Astrocyte (in vitro differentiated cells and primary cell): Measurements from ENCODE around the gene CCNF.

Experiments used
- CTCF ChIP-seq: IDR thresholded peaks from 2 replicates; pipeline ENCODE4 v1.5.1; 2011; ENCODE audit warnings: low read depth, mild to moderate bottlenecking, inconsistent platforms, low read length, moderate library complexity; ENCODE audit not compliant: insufficient read depth
- EZH2 ChIP-seq: IDR thresholded peaks from 2 replicates; pipeline ENCODE4 v1.6.1; 2012; ENCODE audit warnings: mild to moderate bottlenecking, low read length, inconsistent platforms; ENCODE audit not compliant: insufficient read depth

DNA sequence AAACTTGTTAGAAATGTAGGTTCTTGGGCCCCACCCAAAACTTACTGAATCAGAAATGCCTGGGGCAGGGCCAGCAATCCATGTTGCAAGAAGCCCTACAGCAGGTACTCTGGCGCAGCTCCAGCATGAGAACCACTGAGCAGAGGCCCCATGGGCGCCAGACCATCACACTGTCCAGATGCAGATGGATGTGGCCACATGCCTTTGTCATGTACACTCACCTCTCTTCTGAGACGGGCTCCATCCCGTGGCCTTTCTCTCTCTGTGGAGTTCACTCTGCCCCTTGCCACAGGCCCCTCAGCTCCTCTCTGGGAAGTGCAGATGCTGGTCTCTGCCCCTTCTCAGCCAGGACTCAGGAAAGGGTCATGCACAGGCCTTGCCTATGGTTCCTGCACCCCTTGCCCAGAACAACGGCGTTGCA, 2.3 kb upstream of the CCNF start:
- TF ChIP-seq CTCF (no peak), EZH2 (no peak)
